ENCODE results near the gene TEX264.

The TEX264 gene

DNA sequence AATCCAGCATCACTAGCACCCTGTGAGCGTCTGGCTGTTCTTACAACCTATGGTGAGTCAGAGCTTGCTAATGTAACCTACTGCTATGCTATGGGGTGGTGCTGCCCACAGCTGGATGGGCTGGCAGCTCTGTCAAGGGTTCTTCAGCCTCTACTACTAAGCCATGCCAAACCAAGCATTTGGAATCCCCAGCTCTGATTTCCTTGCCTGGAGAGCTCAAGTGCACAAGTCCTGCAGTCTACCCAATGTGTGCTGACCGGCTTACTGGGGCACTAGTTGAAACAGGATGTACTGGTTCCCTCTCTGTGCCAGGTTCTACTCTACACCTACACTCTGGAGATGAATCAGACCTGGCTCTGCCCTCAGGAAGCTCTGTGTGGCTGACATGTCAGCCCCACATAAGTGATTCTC, 4.2 kb downstream of the TEX264 start:
- peak in 1 of 5 donors; percentile 71 for DNase-seq

GRCh38 chr3:51676102-51676640, 5.1 kb downstream of the TEX264 start:
- peak in 1 of 5 donors; percentile 3 for DNase-seq

DNA sequence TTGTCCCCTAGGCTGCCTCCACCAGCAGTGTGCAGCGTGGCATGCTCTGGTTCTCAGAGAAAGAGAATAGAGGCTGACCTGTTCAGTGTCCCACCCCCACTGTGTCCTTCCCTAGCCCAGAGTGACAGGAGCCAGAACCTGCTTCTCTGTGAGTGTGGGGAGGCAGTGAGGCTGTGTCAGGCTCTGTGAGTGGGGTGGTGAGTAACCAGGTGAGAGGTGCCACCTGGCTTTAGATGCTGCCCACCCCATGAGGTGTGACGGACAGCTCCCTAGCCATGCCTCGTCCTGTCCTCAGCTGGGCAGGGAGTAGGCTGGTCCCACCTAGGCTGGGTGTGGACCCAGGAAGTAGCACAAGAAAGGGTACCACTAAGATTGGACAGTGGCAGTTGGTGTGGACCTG, 6.3 kb downstream of the TEX264 start:
- DNase-seq = no peak

DNA sequence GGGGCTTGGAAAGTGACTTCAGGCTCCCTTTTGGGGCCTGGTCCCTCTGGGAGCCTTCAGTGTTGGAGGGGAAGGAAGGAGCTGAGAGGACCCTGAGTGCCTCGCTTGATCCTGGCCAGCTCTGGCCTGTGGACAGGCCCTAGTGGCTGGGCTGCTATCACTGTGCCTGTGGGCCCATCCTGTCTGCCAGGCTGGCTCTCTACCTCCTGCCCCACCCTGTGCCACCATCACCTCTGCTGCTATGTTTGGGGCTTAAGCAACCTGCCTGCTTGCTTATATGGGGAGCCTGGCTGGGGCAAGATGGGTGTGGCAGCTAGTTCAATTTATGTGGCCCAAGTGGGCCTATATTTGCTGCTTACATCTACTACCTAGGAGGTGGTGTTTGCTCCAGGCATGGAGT, 7.1 kb downstream of the TEX264 start:
- DNase-seq = no peak

DNA sequence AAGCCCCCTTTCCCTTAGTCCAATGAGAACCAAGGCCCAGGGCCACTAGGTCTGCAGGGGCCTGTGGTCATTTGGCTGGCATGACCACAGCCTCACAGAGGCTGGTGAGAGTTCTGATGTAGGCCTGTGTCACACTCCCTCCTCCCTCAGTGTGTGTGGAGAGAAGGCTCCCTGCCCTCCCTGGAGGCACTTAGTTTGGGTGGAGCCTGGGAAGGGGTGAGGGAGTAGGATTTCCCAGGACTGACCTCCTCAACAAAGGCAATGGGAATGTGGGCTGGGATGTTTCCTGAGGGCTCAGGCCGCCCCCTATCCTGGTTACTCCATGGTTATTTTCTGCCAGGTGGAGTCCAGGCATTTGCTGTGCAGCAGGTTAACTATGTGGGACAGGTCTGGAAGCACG, 7.6 kb downstream of the TEX264 start:
- no peak for DNase-seq

DNA sequence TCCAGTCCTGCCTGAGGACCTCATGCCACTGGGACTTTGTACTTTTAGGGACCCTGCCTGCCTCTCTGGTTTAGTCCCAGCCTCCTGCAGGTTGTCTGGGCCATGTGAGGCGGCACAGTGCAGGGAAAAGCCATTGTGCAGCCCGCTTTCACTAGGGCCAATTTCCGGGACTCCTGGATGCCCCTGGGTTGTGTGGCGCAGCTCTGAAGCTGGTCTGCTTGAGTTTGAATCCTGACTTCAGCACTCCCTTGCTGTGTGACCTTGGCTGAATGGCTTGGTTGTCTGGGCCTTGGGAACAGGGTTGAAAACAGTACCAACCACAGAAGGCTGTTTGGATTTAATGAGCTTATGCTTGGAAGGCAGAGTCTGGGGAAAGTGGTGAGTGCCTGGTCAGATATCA, 8.3 kb downstream of the TEX264 start:
- DNase-seq = no peak

DNA sequence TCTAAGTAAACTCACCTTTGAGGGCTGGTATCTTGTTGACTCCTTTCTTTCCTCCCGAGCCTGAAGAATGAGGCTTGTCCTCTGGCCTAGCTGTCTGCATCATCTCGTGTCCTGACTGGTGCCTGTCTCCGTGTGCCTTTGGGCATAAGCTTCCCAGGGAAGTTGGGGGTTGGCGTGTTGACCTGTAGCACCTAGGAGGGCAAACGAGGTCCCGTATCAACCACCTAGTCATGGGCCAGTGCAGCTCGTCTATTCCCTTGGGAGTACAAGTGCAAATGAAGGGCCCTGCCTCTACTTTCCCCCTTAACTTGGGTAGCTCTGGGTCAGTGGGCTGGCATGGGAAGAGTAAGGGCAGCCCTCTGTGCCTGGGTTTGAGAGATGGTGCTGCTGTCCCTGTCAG, 8.7 kb downstream of the TEX264 start:
- DNase-seq = no peak

GRCh38 chr3:51680196-51680595, 9.1 kb downstream of the TEX264 start:
- no peak for DNase-seq

DNA sequence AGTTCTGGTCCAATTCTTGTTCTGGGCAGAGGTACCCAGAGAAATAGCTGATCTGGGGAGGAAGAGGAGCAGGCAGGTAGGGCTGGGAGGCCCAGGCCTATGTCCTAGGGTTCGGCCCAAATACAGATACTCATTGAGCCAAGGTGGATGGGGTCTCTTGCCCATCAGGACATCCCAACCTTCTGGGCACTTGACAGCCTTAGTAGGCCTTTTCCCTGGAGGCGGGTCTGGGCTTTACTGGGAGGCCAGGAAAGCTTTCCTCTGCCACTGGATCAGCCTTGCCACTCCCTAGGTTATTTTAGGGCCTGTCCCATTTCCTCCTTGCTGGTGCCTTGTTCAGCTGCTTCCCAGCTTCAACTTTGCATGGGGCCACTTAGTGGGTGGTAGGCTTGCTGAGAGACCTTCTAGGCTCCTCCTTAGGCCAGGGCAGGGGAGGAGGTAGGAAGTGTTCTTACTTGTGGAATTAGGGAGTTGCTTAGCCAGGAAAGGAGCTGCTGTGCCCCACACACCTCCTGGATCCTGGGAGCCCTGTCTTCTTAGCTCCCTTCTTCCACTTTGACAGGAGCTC, 9.7 kb downstream of the TEX264 start:
- no peak for DNase-seq

DNA sequence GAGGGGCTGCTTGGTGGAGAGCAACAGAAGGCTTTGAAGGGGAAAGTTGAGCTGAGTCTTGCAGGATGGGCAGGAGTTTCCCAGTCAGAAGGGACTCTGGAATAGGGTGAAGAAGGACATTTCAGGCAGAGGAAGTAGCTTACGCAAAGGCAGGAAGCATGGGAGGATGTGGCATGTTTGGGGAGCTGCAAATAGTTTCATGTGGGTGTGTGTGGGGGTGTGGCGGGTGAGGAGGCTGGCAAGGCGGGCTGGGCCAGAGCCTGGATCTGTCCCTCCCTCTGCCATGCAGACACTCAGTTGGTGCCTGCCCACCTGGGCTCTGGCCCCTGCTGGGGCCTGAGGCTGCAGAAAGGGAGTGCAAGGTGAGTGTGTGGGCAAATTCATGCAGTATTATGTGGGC, 10.4 kb downstream of the TEX264 start:
- peak in 4 of 5 donors; percentile 25 to 84 (median 38) for DNase-seq

- peak; percentile 32 to 93 (median 65) for DNase-seq
Measured at GRCh38 chr3:51682079-51682478, 11.0 kb downstream of the TEX264 start.

DNA sequence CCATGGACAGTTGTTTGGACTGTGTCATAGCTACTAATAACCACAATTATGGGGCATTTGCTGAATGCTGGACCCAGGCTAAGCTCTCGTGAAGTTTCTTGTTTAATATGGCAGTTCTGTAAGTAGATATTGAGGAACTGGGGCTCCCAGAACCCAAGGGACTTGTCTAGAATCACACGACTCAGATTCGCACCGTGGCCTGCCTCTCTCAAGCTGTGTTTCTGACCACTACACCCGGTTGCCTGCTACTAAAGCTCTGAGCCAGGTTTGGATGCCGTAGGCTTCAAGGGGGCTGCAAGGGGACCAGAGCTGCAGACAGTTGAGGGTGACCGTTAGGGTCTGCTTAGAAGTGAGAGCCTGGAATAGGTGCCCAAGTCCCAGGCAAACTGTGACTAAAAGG, 11.5 kb downstream of the TEX264 start:
- DNase-seq = no peak

- no peak for DNase-seq
Measured at GRCh38 chr3:51683566-51683965, 12.5 kb downstream of the TEX264 start.

DNA sequence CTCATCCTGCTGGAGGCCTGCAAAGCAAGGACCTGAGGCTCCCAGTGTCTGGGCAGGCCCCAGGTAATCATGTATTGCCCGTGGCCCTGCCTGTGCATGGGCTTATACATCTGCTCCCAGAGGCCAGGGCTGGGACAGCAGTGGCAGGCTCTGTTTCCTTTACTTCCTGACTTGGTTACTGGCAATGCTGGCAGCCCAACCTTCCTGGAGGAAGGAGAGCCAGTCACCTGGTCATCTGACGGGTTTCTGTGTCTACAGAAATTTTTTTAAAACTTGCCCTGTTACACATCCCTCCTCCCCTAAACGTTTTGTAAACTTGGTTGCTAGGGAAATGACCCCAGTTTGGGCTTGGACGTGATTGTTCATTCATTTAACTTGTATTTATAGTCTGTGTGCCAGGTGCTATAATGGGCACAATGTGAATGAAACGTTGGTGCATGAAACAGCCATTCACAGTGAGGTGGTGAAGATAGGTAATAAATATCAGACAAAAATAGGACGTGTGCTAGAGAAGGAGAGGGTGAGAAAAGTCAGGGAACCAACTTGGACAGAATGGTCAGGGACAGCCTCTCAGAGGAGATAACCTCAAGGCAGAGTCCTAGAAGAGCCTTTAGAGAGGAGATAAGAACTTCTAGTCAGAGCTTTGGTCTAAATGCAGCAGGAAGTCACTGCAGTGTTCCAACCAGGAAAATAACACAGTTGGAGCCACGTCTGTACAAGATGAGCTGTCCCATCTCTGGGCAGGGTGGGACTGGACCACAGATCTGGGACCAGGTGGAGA, 14.1 kb downstream of the TEX264 start:
- DNase-seq = peak in 1 of 5 donors; percentile 40

DNA sequence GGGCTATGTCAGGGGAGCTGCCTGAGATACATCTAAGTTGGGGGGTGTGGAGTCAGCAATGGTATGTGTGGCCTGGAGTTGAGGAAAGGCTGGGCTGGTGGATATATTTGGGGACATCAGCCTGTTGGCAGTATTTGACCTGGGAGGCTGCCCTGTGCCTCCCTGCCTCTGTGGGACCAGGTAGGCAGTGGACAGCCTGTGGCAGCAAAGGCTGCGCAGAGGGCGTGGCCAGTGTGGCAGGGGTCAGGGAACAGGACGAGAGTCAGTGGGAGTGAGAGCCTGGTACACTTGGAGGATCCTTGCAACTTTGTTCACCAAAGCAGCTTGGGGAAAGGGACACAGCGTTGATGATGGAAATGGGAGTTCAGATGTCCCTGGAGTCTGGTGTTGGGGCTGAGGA, 15.0 kb downstream of the TEX264 start:
- no peak for DNase-seq

DNA sequence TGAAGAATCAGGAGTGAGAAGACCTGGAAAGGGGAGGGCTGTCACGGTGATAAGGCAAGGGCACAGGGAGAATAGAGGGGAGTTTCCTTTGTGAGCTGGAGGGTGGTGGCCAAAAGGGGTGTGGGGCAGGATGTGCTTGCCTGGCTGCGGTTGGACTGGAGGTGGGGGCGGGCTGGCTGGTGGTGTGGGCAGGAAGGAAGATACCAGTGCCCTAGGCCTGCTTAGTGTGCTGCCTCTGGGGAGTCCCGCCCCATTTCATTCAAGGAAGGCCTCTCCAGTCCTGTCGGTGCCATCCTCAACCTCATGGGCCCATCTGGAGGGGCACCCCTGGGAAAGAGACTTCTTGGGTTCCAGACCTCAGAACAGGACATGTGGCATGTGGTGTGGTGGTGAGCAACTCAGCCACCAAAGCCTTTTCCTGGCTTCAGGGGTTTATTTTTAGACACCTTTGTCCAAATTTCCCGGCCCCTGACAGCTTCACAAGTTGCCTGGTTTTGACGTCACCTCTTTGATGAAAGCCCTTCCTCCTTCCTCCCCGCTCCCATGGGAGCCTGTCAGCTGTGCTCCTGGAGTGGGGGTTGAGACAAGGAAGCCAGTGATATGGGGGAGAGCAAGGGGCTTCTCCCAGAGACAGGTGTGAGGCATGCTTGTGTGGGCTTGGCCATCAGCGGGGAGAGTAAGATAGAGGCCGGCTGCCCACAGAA, 15.6 kb downstream of the TEX264 start:
- DNase-seq = peak; percentile 71 to 97 (median 76)

DNA sequence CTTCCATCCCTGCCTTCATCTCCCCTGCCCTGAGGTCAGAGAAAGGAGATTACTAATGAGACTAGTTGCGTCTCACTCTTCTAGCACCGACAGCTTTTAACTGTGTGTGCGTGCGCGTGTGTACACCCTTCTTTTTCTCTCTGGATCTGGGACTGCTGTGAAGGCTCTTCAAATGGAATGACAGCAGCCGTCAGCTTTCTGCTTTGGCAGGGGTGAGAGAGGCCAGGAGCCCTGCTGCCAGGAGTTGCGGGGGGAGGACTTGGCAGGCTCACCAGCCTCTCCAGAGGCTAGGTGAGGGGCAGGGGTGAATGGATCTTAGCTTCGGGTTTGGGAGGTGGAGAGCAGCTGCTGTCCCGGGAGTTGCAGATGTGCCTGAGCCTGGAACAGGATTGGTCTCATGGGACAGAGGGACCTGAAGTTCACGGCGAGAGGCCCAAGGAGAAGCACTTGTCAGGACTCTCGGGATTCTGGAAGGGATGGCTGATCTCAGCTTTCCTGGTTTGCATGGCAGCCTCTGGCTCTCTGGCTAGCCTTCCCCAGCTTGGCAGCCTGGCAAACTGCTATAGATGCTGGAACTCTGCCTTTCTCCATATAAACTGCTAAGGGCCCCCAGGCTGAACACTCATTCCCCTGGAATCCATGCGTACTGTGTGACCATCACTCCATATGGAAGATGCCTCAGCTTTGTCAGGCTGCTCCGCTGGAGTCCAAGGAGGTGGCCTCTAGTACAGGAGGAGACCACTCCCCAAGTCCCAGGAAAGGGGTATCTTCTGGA, 16.6 kb downstream of the TEX264 start:
- DNase-seq = no peak

DNA sequence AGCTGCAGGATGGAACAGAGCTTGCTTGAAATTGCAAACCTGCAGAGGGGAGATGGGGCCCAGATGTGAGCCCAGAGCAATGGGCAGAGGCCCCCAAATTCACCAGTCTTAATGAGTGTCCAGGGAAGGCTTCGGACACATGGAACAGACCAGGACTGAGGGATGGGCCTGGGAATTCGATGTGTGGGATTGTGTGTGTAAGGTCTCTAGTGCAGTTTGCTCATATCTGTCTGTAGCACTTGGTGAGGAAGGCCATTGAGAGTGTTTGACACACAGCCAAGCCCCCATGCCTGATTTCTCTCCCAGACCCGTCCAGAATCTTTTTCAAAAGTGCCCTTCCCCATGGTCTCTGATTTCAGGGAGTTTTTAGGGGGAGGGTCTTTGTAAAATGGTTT, 17.2 kb downstream of the TEX264 start:
- no peak for DNase-seq

DNA sequence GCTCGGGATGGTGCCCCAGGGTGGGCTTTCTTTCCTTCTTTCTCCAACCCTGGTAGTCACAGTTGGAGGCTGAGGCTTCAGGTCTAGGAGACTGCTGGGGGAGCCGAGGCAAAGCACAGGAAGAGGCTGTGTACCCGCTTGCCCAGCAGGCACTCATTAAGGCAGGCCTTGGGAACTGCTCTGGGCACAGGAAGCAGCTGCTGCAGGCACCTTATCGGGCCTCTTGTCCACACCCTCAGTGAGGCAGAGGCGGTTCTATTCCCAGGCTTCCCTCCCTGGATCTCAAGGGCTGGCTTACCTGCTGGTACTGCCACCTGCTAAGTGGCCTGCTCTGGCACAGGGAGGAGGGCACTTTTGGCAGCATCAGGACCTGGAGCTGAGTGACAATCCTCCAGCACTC, 20.0 kb downstream of the TEX264 start:
- DNase-seq = no peak

GRCh38 chr3:51691949-51692348, 20.9 kb downstream of the TEX264 start:
- DNase-seq = no peak

DNA sequence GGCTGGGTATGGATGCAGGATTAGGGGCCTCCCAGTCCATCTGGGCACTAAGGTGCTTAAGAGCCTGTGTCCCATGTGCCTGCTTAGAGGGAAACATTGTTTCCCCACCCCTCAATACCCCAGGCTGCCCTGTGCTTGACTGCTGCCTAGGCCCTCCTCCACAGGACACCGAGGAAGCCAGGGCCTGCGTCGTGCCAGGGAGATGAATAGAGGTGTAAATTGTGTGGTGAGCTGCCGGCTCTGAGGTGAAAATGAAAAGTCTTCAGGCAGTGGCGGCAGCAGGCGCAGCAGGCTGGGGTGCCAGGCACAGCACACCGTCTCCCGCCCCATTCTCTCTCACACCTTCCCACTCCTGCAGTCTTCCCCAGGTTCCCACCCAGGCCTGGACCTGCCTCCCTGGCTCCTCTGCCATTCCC, 21.9 kb downstream of the TEX264 start:
- no peak for DNase-seq

- no peak for DNase-seq
Measured at GRCh38 chr3:51696954-51697353, 25.9 kb downstream of the TEX264 start.

- no peak for DNase-seq
Measured at GRCh38 chr3:51698209-51698608, 27.2 kb downstream of the TEX264 start.
